ENCODE data around the gene SEPSECS. TPM values are rescaled to one million over a fixed set of nuclear protein-coding genes. Genes with fewer than 3 reads are reported as not detected.

Gene SEPSECS
- total RNA-seq, 1 experiment from 2014 or later = 10.6 TPM

GRCh38 chr4:25128671-25129070, 31.6 kb downstream of the SEPSECS start:
- intact Hi-C loops (cut with micrococcal nuclease) = no loop called here
- BruUV-seq (replicated peaks) = no TSS peak
- RAD21 ChIA-PET (ENCODE audit: low non-redundant PET in 1 of 2, low total read pairs in 2 of 2, uncharacterized antibody in 2 of 2, unreplicated experiment in 2 of 2) = no interaction called here
- Histone ChIP-seq H3K27ac (ENCODE audit: low read depth, low read length) (no peak overlapping the region), H3K9me3 (ENCODE audit: control insufficient read depth in 1 of 2, insufficient read depth in 1 of 2, low read depth in 1 of 2, low read length in 2 of 2) (no peaks in the 10 kb centered on the region), H2AFZ (ENCODE audit: low read depth, low read length, poor library complexity, severe bottlenecking) (no peak overlapping the region), H3K9me2 (ENCODE audit: insufficient read depth) (no peaks in the 10 kb centered on the region), H3K36me3 (ENCODE audit: control insufficient read depth in 1 of 2, insufficient read depth in 2 of 2, low read length in 2 of 2) (no peaks in the 10 kb centered on the region), H3K27me3 (ENCODE audit: insufficient read depth, low read length) (no peaks in the 10 kb centered on the region), H3K4me2 (ENCODE audit: low read length) (no peak overlapping the region), H4K20me1 (ENCODE audit: insufficient read depth) (no peaks in the 10 kb centered on the region), H3K4me1 (ENCODE audit: control insufficient read depth in 1 of 2, insufficient read depth in 2 of 2, low read length in 2 of 2) (no peaks in the 10 kb centered on the region), H3K4me3 (replicated peaks in 1 of 2; ENCODE audit: low read depth in 1 of 2, low read length in 2 of 2) (no peak overlapping the region), H3K79me2 (ENCODE audit: insufficient read depth, low read length) (no peaks in the 10 kb centered on the region), H3K9ac (ENCODE audit: low read length) (no peak overlapping the region)
- no peak for DNase-seq (ENCODE audit: low read depth, low spot score)
- TF ChIP-seq TCF7L2 (IDR thresholded peaks at IDR 0.05; ENCODE audit: borderline replicate concordance, extremely low read depth, insufficient read depth, insufficient read length) (no peak), ELF1 (IDR thresholded peaks at IDR 0.05; ENCODE audit: borderline replicate concordance, low read depth) (no peak), SP1 (IDR thresholded peaks at IDR 0.05; ENCODE audit: low read depth) (no peak), POLR2A (IDR thresholded peaks at IDR 0.05; ENCODE audit: borderline replicate concordance, extremely low read depth, insufficient read depth, insufficient read length) (no peak), EZH2 (IDR thresholded peaks at IDR 0.05) (no peak), SIN3A (IDR thresholded peaks at IDR 0.05; ENCODE audit: low read depth) (no peak), ZFX (IDR thresholded peaks at IDR 0.05) (no peak), REST (IDR thresholded peaks at IDR 0.05; ENCODE audit: low read depth) (no peak), ATF3 (IDR thresholded peaks at IDR 0.05) (no peak), CEBPB (IDR thresholded peaks at IDR 0.05; ENCODE audit: low read depth) (no peak), CBX3 (IDR thresholded peaks at IDR 0.05; ENCODE audit: low read depth) (no peak), CTCF (IDR thresholded peaks at IDR 0.05 in 2 of 3, conservative IDR thresholded peaks at IDR 0.05 in 1 of 3; ENCODE audit: borderline replicate concordance in 1 of 3, insufficient read depth in 1 of 3, low read depth in 2 of 3, low read length in 2 of 3) (no peak)
- TF ChIP-seq, protein P1, sequence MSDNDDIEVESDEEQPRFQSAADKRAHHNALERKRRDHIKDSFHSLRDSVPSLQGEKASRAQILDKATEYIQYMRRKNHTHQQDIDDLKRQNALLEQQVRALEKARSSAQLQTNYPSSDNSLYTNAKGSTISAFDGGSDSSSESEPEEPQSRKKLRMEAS (IDR thresholded peaks at IDR 0.05) = no peak
- TF ChIP-seq, protein P2, sequence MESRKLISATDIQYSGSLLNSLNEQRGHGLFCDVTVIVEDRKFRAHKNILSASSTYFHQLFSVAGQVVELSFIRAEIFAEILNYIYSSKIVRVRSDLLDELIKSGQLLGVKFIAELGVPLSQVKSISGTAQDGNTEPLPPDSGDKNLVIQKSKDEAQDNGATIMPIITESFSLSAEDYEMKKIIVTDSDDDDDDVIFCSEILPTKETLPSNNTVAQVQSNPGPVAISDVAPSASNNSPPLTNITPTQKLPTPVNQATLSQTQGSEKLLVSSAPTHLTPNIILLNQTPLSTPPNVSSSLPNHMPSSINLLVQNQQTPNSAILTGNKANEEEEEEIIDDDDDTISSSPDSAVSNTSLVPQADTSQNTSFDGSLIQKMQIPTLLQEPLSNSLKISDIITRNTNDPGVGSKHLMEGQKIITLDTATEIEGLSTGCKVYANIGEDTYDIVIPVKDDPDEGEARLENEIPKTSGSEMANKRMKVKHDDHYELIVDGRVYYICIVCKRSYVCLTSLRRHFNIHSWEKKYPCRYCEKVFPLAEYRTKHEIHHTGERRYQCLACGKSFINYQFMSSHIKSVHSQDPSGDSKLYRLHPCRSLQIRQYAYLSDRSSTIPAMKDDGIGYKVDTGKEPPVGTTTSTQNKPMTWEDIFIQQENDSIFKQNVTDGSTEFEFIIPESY (IDR thresholded peaks at IDR 0.05; ENCODE audit: extremely low read depth, insufficient replicate concordance, low read length) = no peak
- ATAC-seq = no peak
- CTCF ChIA-PET = interaction anchor here (1.8 kb wide), 1 partner anchor 16 kb away, joined by 7 read pairs; no protein-coding TSS in a partner anchor
- POLR2A ChIA-PET = no interaction called here

Measured in HCT116 (cell line).